ENCODE results near the gene NKX3-2. TPM values are rescaled to one million over a fixed set of nuclear protein-coding genes. Genes with fewer than 3 reads are reported as not detected.

Gene NKX3-2
- total RNA-seq, 1 experiment from 2014 or later, result 1.4 TPM

DNA sequence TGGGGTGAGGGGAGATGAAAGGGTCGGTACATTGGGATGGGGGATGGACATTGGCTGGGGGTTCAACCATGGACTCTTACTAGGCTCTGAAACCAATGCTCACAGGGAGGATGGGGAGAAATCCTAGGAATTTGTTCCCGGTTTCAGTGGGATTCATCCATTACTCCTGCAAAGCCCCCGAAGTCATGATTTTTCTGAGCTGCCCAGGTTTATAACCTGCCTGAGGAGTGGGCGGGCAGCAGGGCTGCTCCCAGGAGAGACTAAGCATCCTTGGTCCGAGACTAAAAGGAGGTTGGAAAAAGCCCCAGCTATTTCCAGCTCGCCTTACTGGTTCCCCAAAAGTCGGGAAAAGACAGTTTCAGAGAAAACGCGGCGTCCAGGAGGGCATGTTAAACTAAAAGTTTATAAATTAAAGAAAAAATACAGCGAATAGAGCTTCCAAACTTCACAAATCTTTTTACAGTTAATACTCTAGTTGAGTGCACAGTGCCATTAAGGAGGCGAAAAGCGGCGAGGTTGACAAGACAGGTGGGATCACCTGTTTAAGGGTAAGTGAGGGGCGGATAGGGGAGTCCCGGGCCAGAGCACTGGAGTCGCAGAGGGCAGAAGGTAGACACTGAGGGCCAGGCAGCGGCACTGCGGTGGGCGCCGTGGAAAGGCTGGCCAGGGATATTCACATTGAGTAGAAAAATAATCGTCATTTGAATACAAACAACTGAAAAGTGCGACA, 3.7 kb downstream of the NKX3-2 start:
- Histone ChIP-seq H3K9me2 (ENCODE audit: insufficient read depth) (no peaks in the 10 kb centered on the region), H2AFZ (ENCODE audit: low read depth, low read length, poor library complexity, severe bottlenecking) (no peak overlapping the region), H3K9me3 (ENCODE audit: control insufficient read depth in 1 of 2, insufficient read depth in 1 of 2, low read depth in 1 of 2, low read length in 2 of 2) (no peaks in the 10 kb centered on the region), H3K4me3 (replicated peaks in 1 of 2; ENCODE audit: low read depth in 1 of 2, low read length in 2 of 2) (no peak overlapping the region), H3K4me2 (ENCODE audit: low read length) (no peak overlapping the region), H3K79me2 (ENCODE audit: insufficient read depth, low read length) (no peaks in the 10 kb centered on the region), H4K20me1 (ENCODE audit: insufficient read depth) (no peaks in the 10 kb centered on the region), H3K4me1 (ENCODE audit: control insufficient read depth in 1 of 2, insufficient read depth in 2 of 2, low read length in 2 of 2) (peaks cover 8 to 11% of the 10 kb centered on the region in 2 experiments; a peak in 3 of 4 replicates), H3K9ac (ENCODE audit: low read length) (no peak overlapping the region), H3K27ac (ENCODE audit: low read depth, low read length) (no peak overlapping the region), H3K27me3 (ENCODE audit: insufficient read depth, low read length) (no peaks in the 10 kb centered on the region), H3K36me3 (ENCODE audit: control insufficient read depth in 1 of 2, insufficient read depth in 2 of 2, low read length in 2 of 2) (no peaks in the 10 kb centered on the region)
- RAD21 ChIA-PET (ENCODE audit: low non-redundant PET in 1 of 2, low total read pairs in 2 of 2, uncharacterized antibody in 2 of 2, unreplicated experiment in 2 of 2), result no interaction called here
- ATAC-seq (no peak), DNase-seq (ENCODE audit: low read depth, low spot score) (no peak)
- POLR2A ChIA-PET, result no interaction called here
- CTCF ChIA-PET, result no interaction called here
- intact Hi-C loops (cut with micrococcal nuclease), result loop anchor here (10.0 kb wide), 1 partner anchor 136 kb away; no protein-coding TSS in a partner anchor
- no peak for TF ChIP-seq RAD21 (IDR thresholded peaks at IDR 0.05; ENCODE audit: low read depth)
- no peak for TF ChIP-seq FOSL1 (IDR thresholded peaks at IDR 0.05; ENCODE audit: low read depth)
- no peak for TF ChIP-seq EZH2phosphoT487 (IDR thresholded peaks at IDR 0.05; ENCODE audit: borderline replicate concordance)
- TF ChIP-seq, protein P1, sequence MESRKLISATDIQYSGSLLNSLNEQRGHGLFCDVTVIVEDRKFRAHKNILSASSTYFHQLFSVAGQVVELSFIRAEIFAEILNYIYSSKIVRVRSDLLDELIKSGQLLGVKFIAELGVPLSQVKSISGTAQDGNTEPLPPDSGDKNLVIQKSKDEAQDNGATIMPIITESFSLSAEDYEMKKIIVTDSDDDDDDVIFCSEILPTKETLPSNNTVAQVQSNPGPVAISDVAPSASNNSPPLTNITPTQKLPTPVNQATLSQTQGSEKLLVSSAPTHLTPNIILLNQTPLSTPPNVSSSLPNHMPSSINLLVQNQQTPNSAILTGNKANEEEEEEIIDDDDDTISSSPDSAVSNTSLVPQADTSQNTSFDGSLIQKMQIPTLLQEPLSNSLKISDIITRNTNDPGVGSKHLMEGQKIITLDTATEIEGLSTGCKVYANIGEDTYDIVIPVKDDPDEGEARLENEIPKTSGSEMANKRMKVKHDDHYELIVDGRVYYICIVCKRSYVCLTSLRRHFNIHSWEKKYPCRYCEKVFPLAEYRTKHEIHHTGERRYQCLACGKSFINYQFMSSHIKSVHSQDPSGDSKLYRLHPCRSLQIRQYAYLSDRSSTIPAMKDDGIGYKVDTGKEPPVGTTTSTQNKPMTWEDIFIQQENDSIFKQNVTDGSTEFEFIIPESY (IDR thresholded peaks at IDR 0.05; ENCODE audit: extremely low read depth, insufficient replicate concordance, low read length), result no peak
- TF ChIP-seq ELF1 (IDR thresholded peaks at IDR 0.05; ENCODE audit: borderline replicate concordance, low read depth), result no peak
- TF ChIP-seq SP1 (IDR thresholded peaks at IDR 0.05; ENCODE audit: low read depth), result no peak
- TF ChIP-seq, protein P2, sequence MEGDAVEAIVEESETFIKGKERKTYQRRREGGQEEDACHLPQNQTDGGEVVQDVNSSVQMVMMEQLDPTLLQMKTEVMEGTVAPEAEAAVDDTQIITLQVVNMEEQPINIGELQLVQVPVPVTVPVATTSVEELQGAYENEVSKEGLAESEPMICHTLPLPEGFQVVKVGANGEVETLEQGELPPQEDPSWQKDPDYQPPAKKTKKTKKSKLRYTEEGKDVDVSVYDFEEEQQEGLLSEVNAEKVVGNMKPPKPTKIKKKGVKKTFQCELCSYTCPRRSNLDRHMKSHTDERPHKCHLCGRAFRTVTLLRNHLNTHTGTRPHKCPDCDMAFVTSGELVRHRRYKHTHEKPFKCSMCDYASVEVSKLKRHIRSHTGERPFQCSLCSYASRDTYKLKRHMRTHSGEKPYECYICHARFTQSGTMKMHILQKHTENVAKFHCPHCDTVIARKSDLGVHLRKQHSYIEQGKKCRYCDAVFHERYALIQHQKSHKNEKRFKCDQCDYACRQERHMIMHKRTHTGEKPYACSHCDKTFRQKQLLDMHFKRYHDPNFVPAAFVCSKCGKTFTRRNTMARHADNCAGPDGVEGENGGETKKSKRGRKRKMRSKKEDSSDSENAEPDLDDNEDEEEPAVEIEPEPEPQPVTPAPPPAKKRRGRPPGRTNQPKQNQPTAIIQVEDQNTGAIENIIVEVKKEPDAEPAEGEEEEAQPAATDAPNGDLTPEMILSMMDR (IDR thresholded peaks at IDR 0.05 in 2 of 3, conservative IDR thresholded peaks at IDR 0.05 in 1 of 3; ENCODE audit: borderline replicate concordance in 1 of 3, insufficient read depth in 1 of 3, low read depth in 2 of 3, low read length in 2 of 3), result no peak
- TF ChIP-seq, protein P3, sequence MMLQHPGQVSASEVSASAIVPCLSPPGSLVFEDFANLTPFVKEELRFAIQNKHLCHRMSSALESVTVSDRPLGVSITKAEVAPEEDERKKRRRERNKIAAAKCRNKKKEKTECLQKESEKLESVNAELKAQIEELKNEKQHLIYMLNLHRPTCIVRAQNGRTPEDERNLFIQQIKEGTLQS (IDR thresholded peaks at IDR 0.05), result no peak
- no peak for TF ChIP-seq YY1 (IDR thresholded peaks at IDR 0.05; ENCODE audit: extremely low read depth, insufficient replicate concordance, low read depth, low read length)
- no peak for TF ChIP-seq EZH2 (IDR thresholded peaks at IDR 0.05)
- TF ChIP-seq EGR1 (IDR thresholded peaks at IDR 0.05; ENCODE audit: low read depth), result no peak
- no peak for TF ChIP-seq ZNF274 (IDR thresholded peaks at IDR 0.05; ENCODE audit: low read depth, low read length)
- TF ChIP-seq, protein P4, sequence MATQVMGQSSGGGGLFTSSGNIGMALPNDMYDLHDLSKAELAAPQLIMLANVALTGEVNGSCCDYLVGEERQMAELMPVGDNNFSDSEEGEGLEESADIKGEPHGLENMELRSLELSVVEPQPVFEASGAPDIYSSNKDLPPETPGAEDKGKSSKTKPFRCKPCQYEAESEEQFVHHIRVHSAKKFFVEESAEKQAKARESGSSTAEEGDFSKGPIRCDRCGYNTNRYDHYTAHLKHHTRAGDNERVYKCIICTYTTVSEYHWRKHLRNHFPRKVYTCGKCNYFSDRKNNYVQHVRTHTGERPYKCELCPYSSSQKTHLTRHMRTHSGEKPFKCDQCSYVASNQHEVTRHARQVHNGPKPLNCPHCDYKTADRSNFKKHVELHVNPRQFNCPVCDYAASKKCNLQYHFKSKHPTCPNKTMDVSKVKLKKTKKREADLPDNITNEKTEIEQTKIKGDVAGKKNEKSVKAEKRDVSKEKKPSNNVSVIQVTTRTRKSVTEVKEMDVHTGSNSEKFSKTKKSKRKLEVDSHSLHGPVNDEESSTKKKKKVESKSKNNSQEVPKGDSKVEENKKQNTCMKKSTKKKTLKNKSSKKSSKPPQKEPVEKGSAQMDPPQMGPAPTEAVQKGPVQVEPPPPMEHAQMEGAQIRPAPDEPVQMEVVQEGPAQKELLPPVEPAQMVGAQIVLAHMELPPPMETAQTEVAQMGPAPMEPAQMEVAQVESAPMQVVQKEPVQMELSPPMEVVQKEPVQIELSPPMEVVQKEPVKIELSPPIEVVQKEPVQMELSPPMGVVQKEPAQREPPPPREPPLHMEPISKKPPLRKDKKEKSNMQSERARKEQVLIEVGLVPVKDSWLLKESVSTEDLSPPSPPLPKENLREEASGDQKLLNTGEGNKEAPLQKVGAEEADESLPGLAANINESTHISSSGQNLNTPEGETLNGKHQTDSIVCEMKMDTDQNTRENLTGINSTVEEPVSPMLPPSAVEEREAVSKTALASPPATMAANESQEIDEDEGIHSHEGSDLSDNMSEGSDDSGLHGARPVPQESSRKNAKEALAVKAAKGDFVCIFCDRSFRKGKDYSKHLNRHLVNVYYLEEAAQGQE (IDR thresholded peaks at IDR 0.05; ENCODE audit: low read depth), result no peak
- no peak for TF ChIP-seq SRF (IDR thresholded peaks at IDR 0.05; ENCODE audit: low read depth)
- BruUV-seq (replicated peaks), result no TSS peak
